GM10266 (cell line): Measurements from ENCODE around the gene IL13RA1.
A peak's percentile ranks its signal among the peaks of the same experiment; 100 is the strongest.
"Not testable (repeated sequence)": the region's sequence is repeated elsewhere in the genome, so short reads cannot be mapped to it uniquely, and the experiment has no call there.

ENCODE experiments used
- DNase-seq: peaks from one replicate; pipeline ENCODE4 v3.0.0; 2012; ENCODE audit errors: extremely low spot score
- TF ChIP-seq, protein P1 (sequence below): IDR thresholded peaks from 2 replicates; pipeline ENCODE4 v1.5.1; 2012; ENCODE audit warnings: mild to moderate bottlenecking, low read depth; ENCODE audit not compliant: control insufficient read depth, insufficient read depth; ENCODE audit errors: missing control alignments

IL13RA1 gene

DNA sequence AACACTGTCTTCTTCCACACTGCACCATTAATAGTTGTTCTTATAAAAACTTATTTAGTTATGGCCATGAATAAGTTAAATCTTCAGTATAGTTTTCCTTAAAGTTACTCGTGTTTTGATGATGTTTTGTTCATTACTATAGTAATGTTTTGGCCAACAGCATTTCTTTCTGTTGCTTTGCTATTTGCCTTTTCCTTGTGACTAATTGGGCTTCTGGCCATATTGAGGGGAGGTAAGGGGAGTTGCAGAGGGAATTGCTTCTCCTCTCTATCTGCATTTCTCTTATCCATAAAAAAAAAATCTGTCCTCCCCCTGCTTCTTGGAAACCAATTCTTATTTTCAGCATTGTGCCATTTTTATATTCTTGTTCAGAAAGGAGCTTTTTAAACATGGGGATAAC, 53.5 kb downstream of the IL13RA1 start:
- DNase-seq: no peak
- TF ChIP-seq, protein P1, sequence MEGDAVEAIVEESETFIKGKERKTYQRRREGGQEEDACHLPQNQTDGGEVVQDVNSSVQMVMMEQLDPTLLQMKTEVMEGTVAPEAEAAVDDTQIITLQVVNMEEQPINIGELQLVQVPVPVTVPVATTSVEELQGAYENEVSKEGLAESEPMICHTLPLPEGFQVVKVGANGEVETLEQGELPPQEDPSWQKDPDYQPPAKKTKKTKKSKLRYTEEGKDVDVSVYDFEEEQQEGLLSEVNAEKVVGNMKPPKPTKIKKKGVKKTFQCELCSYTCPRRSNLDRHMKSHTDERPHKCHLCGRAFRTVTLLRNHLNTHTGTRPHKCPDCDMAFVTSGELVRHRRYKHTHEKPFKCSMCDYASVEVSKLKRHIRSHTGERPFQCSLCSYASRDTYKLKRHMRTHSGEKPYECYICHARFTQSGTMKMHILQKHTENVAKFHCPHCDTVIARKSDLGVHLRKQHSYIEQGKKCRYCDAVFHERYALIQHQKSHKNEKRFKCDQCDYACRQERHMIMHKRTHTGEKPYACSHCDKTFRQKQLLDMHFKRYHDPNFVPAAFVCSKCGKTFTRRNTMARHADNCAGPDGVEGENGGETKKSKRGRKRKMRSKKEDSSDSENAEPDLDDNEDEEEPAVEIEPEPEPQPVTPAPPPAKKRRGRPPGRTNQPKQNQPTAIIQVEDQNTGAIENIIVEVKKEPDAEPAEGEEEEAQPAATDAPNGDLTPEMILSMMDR: no peak

DNA sequence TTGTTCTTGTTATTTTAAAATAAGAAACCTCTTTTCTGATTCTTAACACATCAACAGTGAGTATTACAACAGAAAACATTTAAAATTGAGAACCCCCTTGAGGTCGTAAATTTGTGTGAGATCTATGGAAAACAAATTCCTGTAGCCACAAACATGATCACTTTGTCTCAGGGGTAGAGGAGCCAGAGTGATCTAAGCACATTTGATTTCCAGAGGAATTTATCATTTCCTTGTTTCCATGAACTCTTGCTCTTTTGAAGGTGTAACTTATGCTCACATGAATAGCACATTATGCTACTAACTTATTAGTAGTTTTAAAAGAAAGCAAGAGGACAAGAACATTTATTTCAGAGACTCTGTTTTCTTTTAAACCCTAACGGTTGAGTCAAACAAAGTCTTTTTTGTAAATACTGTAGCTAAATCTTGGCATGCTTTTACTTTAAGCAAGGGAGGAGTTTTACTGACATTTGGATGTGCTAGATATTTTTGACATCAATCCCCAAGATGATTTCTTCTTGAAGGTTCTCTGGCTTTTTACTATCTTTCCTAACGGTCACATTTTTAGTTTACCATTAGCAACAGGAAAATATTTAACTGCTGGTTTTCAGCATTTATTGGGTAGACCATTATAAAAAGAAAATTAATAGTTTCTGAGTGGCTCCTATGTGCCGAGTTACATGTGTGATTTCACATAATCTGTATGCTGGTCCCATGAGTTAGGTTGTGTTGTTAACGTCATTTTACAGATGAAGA, 68.3 kb downstream of the IL13RA1 start:
- no peak for DNase-seq
- TF ChIP-seq, protein P1: no peak

- TF ChIP-seq, protein P1: no peak
- DNase-seq: no peak
These were observed 75.5 kb downstream of the IL13RA1 start for GRCh38 chrX:118802857-118803256.

GRCh38 chrX:118807151-118808017, 80.0 kb downstream of the IL13RA1 start:
- TF ChIP-seq, protein P1: peak; percentile 61
- peak; percentile 41 for DNase-seq

DNA sequence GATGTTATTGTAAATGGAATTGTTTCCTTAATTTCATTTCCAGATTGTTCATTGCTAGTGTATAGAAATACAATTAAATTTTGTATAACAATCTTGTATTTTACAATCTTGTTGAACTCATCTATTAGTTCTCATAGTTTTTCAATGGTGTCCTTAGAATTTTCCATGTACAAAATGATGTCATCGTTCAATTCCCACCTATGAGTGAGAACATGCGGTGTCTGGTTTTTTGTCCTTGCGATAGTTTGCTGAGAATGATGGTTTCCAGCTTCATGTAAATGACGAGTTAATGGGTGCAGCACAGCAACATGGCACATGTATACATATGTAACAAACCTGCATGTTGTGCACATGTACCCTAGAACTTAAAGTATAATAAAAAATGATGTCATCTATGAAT, 89.9 kb downstream of the IL13RA1 start:
- not testable (repeated sequence) for DNase-seq

- TF ChIP-seq, protein P1: no peak
- DNase-seq: peak; percentile 23
These were observed 96.1 kb downstream of the IL13RA1 start, which contains the start of gene ZCCHC12 for GRCh38 chrX:118823263-118824172. Gene ZCCHC12 (plus strand): TSS chrX:118823824. CDS start chrX:118825245, 1,421 bp downstream.

GRCh38 chrX:118824173-118824730, 96.8 kb downstream of the IL13RA1 start:
- DNase-seq: no peak

More at GRCh38 chrX:118824173-118824730, 96.8 kb downstream of the IL13RA1 start:
- TF ChIP-seq, protein P1: no peak
